T47D (cell line): Measurements from ENCODE around the gene GPR137B.
"Not testable (repeated sequence)": the region's sequence is repeated elsewhere in the genome, so short reads cannot be mapped to it uniquely, and the experiment has no call there.

Experiments used
- DNase-seq, 2 experiments: peaks; one replicate each; pipeline versions ENCODE4 v3.0.0 to v3.0.0-alpha.2; 2011 to 2012; ENCODE audit warnings: low read depth in 1 of 2, low spot score in 1 of 2
- JUND ChIP-seq: IDR thresholded peaks from 2 replicates; pipeline ENCODE4 v1.6.1; 2012; ENCODE audit warnings: low read depth
- in situ Hi-C: cut with HindIII; loops from 2 replicates; pipeline ENCODE4 v1.10.0; 2016; ENCODE audit warnings: low sequenced_read_pairs, low pct_unique_long_range_greater_than_20kb

The GPR137B gene

GRCh38 chr1:236151739-236152424 is 9.5 kb downstream of the GPR137B start:
- DNase-seq = no peak
- no peak for TF ChIP-seq JUND
- in situ Hi-C loops = no loop called here

DNA sequence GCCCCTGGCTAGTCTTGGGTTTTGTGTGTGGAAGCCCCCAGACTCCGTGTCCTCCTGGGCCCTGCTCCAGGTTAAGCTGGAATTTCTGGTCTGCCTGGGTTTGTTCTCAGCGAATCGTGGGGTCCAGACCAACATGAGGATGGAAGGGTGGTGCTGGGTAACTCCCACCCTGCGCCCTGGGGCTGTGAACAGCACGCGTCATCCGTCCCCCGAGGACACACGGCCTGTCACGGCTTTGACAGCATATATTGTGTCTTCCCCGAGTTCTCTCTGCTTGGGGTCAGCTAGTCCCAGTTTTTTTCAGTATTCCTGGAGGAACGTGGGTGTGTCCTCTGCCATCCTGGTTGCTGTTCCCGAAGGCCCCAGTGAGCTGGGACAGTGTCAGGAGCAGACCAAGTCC is 11.8 kb downstream of the GPR137B start:
- in situ Hi-C loops = no loop called here
- no peak for DNase-seq
- no peak for TF ChIP-seq JUND

DNA sequence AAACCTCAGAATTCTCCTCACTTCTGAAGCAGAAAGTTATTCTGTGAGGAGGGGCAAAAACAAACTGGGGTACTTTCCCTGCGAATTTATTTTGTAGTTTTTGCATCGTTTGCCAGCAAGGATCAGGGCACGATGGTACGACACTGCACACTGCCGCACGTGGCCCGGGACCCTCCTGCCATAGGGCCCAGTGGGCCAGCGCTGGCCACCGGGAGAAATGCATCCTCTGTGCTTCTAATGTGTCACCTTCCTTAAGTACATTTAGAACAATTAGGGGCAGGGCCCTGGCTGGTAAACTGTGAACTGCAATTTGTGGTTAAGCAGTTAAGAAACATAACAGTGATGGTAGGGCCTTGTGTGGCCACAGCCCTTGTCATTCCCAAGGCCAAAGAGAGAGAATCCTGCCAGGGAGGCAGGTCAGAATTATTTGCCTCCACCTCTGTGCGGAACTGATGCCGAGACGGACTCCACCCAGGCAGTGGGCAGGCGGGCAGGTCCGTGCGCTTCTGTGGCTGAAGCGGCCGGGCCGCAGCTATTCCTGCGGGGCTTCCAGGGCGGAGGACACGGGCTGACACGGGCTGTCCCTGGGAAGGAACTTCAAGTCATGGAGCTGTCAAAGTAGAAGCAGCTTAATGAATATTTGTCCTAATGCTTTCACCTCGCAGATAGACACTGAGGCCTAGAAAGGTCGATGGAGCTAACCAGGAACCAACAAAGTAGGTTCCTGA is 12.5 kb downstream of the GPR137B start:
- no peak for DNase-seq
- in situ Hi-C loops = no loop called here
- no peak for TF ChIP-seq JUND

DNA sequence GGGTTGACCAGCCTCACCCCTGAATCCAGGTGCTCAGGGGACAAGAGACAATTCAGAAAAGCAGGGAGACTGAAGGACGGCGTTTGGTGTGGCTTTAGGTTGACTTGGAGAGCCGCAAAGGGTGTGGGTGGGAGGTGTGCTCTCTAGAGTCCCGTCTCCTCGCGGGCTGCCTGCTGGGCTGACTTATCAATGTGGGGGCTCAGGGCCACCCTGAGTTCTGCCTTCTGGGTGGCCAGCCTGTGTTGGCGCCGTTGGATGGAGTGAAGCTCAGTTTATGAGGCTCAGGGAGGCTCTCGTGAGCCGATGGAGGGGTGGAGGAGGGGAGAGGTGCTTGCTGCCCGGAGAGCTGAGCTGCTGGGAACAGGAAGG is 13.0 kb downstream of the GPR137B start:
- no peak for DNase-seq
- in situ Hi-C loops = no loop called here
- TF ChIP-seq JUND = no peak

DNA sequence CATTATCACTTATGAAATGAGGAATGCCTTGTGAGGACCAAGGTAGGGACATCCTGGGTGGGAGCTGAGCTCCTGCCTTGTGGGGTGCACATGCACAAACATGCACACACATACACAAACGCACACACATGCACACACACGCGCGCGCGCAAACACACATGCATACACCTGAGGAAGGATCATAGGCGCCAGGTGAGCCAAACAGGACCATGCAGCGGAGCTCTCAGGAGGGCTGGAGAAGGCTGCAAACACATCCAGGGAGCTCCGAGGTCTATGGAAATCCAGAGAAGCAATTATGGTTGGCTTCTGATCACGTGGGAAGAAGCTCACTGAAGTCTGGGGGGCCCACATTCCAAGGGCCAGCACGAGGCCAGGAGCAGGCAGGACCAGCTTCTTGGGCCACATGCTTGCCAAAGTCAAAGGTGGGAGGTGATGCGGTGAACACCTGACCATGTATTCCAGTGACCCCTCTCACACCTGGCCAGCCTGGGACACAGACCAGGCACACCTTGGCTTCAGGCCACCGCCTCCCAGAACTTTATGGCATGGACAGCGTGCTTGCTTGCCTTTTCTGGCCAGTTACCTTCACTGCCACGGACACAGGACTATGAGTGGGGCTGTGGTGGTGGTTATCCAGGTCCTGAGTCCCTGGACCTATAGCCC is 13.6 kb downstream of the GPR137B start:
- no peak for DNase-seq
- in situ Hi-C loops = no loop called here

DNA sequence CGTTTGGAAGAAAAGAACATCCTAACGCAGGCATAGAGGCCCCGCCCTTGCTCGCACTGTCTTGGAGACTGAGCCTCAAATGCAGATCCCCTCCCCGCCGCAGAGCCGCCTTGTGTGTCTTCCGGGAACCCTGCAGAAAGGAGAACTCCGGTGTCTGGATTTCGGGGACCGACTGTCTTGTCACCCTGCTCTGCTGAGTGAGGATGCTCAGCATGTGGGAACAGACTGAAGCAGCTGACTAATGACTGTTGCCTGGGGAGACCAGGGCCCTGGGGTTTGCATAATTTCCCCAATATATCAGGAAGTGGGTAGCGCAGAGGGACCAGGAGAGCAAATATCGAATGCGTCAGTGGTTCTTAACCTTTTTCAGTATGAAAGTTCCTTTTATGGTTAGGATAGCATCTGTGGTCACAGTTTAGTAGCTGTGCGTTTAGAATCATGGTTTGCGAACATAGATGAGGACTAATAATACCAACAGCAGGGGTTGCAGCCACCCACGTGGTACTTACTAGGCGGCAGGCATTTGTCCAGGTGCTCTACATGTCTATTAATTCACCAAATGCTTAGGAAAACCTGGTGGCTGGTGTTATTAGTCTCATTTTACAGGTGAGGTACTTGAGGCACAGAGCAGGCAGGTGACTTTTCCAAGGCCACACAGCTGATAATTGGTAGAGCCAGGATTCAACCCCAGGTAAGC is 14.3 kb downstream of the GPR137B start:
- DNase-seq = no peak
- in situ Hi-C loops = no loop called here
- TF ChIP-seq JUND = no peak

More for the DNA sequence above, 13.6 kb downstream of the GPR137B start:
- TF ChIP-seq JUND = no peak

DNA sequence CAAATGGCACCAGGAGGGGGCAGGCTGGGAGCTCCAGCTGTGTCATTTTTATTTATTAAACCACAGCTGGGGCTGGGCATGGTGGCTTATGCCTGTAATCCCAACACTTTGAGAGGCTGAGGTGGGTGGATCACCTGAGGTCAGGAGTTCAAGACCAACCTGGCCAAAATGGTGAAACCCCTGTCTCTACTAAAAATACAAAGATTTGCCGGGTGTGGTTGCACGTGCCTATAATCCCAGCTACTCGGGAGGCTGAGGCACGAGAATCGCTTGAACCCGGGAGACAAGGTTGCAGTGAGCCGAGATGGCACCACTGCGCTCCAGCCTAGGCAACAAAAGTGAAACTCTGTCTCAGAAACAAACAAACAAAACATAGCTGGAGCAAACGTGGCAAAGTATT is 15.7 kb downstream of the GPR137B start:
- DNase-seq, in situ Hi-C loops: not testable (repeated sequence)

DNA sequence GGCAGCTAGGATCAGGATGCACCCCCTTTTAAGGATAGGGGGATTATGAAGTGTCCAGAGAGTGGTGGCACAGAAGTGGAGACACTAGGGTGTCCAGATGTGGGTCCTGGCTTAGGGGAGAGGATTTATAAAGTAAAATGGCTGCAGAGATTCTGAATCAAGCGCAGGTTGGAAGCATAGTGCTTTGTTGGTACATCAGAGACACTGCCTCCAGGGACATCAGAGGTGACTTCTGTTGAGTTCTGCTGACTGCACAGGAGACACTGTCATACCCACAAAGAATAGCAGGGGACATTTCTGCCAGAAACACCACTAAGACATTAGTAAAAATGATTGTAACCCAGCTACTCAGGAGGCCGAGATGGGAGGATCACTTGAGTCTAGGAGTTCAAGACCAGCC is 16.4 kb downstream of the GPR137B start:
- TF ChIP-seq JUND = no peak
- in situ Hi-C loops = no loop called here
- no peak for DNase-seq

- in situ Hi-C loops = no loop called here
- no peak for DNase-seq
- TF ChIP-seq JUND = no peak
These were observed 17.6 kb downstream of the GPR137B start for GRCh38 chr1:236159704-236160539.

DNA sequence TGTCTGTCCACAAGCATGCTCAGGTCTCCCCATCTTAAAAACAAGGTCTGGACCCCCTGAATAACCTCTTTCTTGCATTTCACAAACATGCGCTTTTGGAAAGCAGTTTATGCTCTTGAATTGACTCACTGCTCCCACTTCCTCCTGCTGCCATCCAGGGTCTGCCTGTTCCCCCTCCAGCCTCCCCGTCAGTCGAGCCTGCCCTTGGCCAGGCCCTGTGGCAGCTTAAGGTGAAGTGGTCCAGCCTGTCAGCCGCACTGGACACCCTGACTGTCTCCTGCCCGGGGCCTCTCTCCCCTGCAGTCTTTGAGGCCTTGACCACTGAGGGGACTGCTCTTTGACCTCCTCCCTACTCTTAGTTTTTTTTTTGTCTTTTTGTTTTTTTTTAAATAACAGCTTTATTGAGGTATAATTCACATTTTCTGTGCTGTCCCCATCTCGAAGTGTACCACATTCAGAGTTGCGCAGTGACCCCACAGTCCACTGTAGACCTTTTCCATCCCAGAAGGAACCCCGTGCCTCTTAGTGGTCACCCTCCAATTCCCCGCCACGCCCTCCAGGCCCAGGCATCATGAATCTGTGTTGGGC is 18.3 kb downstream of the GPR137B start:
- DNase-seq = no peak
- in situ Hi-C loops = no loop called here
- TF ChIP-seq JUND = no peak

GRCh38 chr1:236161230-236161629 is 18.9 kb downstream of the GPR137B start:
- in situ Hi-C loops = no loop called here

GRCh38 chr1:236161755-236162154 is 19.4 kb downstream of the GPR137B start:
- in situ Hi-C loops = not testable (repeated sequence)

More at GRCh38 chr1:236161230-236161629, 18.9 kb downstream of the GPR137B start:
- no peak for TF ChIP-seq JUND
- no peak for DNase-seq

More at GRCh38 chr1:236161755-236162154, 19.4 kb downstream of the GPR137B start:
- not testable (repeated sequence) for DNase-seq
